Neural progenitor cell (in vitro differentiated cells): ENCODE measurements around the gene C9orf50. TPM values are rescaled to one million over a fixed set of nuclear protein-coding genes. Genes with fewer than 3 reads are reported as not detected.
A peak's percentile ranks its signal among the peaks of the same experiment; 100 is the strongest.

Source experiments
- DNase-seq: peaks from one replicate; pipeline ENCODE4 v3.0.0-alpha.2; 2016; ENCODE audit warnings: low spot score
- H2AFZ ChIP-seq: fragments of 200-600 bp; sonication (generic); replicated peaks from 2 replicates; pipeline ENCODE4 v1.6.1; 2016; ENCODE audit warnings: antibody characterized with exemption
- H3F3A ChIP-seq: fragments of 200-600 bp; sonication (generic); 2 replicates; pipeline ENCODE4 v1.6.1; 2016; ENCODE audit warnings: antibody characterized with exemption, low read depth
- H3K27ac ChIP-seq: fragments of 200-600 bp; sonication (generic); 2 replicates; pipeline ENCODE4 v1.5.1; 2016; ENCODE audit warnings: mild to moderate bottlenecking
- H3K27me3 ChIP-seq: fragments of 200-600 bp; sonication (generic); 2 replicates; pipeline ENCODE4 v1.6.1; 2016; ENCODE audit warnings: mild to moderate bottlenecking, moderate library complexity
- H3K36me3 ChIP-seq: fragments of 200-600 bp; sonication (generic); 2 replicates; pipeline ENCODE4 v1.5.1; 2016
- H3K4me1 ChIP-seq: fragments of 200-600 bp; sonication (generic); 2 replicates; pipeline ENCODE4 v1.6.1; 2016; ENCODE audit warnings: mixed run types
- H3K4me2 ChIP-seq: fragments of 200-600 bp; sonication (generic); 2 replicates; pipeline ENCODE4 v1.6.1; 2016
- H3K4me3 ChIP-seq: fragments of 200-600 bp; sonication (generic); 2 replicates; pipeline ENCODE4 v1.5.1; 2016
- H3K79me2 ChIP-seq: fragments of 200-600 bp; sonication (generic); 2 replicates; pipeline ENCODE4 v1.6.1; 2016; ENCODE audit warnings: low read depth
- H3K9ac ChIP-seq: fragments of 200-600 bp; sonication (generic); 2 replicates; pipeline ENCODE4 v1.6.1; 2016
- H3K9me3 ChIP-seq: fragments of 200-600 bp; sonication (generic); 2 replicates; pipeline ENCODE4 v1.5.1; 2016; ENCODE audit warnings: low read depth
- H4K20me1 ChIP-seq: fragments of 200-600 bp; sonication (generic); 2 replicates; pipeline ENCODE4 v1.6.1; 2016; ENCODE audit warnings: low read depth
- H3K27ac Mint-ChIP-seq: 3 replicates; pipeline ENCODE4 v1.8.0; 2021; ENCODE audit warnings: mixed read lengths
- H3K27me3 Mint-ChIP-seq: 2 replicates; pipeline ENCODE4 v1.8.0; 2022; ENCODE audit warnings: low read depth, mild to moderate bottlenecking, inconsistent platforms, moderate library complexity, mixed read lengths; ENCODE audit not compliant: insufficient read depth
- H3K36me3 Mint-ChIP-seq: 3 replicates; pipeline ENCODE4 v1.8.0; 2021; ENCODE audit warnings: mixed read lengths
- H3K4me1 Mint-ChIP-seq: 3 replicates; pipeline ENCODE4 v1.8.0; 2021; ENCODE audit warnings: mixed read lengths
- H3K4me3 Mint-ChIP-seq: 3 replicates; pipeline ENCODE4 v1.8.0; 2021; ENCODE audit warnings: mild to moderate bottlenecking, moderate library complexity, mixed read lengths
- H3K9me3 Mint-ChIP-seq: 3 replicates; pipeline ENCODE4 v1.8.0; 2020; ENCODE audit warnings: mixed read lengths
- EZH2 ChIP-seq: fragments of 200-600 bp; sonication (generic); IDR thresholded peaks from 2 replicates; pipeline ENCODE4 v1.6.1; 2017; ENCODE audit warnings: antibody characterized with exemption, mild to moderate bottlenecking, moderate library complexity
- EZH2phosphoT487 ChIP-seq: fragments of 200-600 bp; sonication (generic); IDR thresholded peaks from 2 replicates; pipeline ENCODE4 v1.6.1; 2017; ENCODE audit warnings: antibody characterized with exemption
- total RNA-seq: library from RNA; depleted of rRNA; stranded (reverse); fragments of >200 nt; gene quantifications from 2 replicates; pipeline ENCODE4 v1.2.3, GENCODE V29; 2015; ENCODE audit warnings: low replicate concordance
- TF ChIP-seq, protein P1 (sequence below): fragments of 200-600 bp; sonication (generic); IDR thresholded peaks from 2 replicates; pipeline ENCODE4 v1.5.1; 2017; ENCODE audit warnings: antibody characterized with exemption, mild to moderate bottlenecking

The C9orf50 gene
- total RNA-seq, 1 donor from 2014 or later, result not detected

DNA sequence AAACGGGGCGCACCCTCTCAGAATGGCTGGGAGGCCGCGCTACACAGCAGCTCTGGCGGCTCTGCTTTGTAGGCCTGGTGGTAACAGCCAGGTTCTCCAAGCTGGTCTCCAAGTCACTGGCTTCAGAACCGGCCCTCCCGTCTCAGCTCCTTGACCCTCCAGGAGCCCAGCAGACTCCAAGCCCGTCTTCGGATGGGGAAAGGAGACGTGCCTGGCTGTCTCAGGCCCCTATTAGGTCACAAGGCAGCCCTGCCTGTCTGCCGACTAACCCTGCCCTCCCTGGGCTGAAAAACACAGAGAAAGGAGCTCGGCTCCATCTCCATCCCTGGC lies 18.8 kb upstream of the C9orf50 start:
- TF ChIP-seq EZH2phosphoT487, result no peak
- TF ChIP-seq, protein P1, sequence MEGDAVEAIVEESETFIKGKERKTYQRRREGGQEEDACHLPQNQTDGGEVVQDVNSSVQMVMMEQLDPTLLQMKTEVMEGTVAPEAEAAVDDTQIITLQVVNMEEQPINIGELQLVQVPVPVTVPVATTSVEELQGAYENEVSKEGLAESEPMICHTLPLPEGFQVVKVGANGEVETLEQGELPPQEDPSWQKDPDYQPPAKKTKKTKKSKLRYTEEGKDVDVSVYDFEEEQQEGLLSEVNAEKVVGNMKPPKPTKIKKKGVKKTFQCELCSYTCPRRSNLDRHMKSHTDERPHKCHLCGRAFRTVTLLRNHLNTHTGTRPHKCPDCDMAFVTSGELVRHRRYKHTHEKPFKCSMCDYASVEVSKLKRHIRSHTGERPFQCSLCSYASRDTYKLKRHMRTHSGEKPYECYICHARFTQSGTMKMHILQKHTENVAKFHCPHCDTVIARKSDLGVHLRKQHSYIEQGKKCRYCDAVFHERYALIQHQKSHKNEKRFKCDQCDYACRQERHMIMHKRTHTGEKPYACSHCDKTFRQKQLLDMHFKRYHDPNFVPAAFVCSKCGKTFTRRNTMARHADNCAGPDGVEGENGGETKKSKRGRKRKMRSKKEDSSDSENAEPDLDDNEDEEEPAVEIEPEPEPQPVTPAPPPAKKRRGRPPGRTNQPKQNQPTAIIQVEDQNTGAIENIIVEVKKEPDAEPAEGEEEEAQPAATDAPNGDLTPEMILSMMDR, result no peak
- TF ChIP-seq EZH2, result no peak
- Histone ChIP-seq H3K27ac (no peak overlapping the region), H3K9ac (no peak overlapping the region), H3K4me2 (no peak overlapping the region), H3F3A (peaks cover 23% of the 10 kb centered on the region), H3K4me3 (no peak overlapping the region), H3K4me1 (peaks cover 9% of the 10 kb centered on the region), H3K9me3 (no peaks in the 10 kb centered on the region), H3K27me3 (no peaks in the 10 kb centered on the region), H3K36me3 (no peaks in the 10 kb centered on the region), H3K79me2 (peaks cover 22% of the 10 kb centered on the region), H4K20me1 (peaks cover 29% of the 10 kb centered on the region), H2AFZ (no peak overlapping the region)
- Mint-ChIP-seq H3K4me3 (peak overlapping the region; percentile 85), H3K4me1 (peaks cover 15% of the 10 kb centered on the region), H3K36me3 (peaks cover 11% of the 10 kb centered on the region), H3K9me3 (no peaks in the 10 kb centered on the region), H3K27ac (no peak overlapping the region), H3K27me3 (peaks cover 6% of the 10 kb centered on the region)
- no peak for DNase-seq

DNA sequence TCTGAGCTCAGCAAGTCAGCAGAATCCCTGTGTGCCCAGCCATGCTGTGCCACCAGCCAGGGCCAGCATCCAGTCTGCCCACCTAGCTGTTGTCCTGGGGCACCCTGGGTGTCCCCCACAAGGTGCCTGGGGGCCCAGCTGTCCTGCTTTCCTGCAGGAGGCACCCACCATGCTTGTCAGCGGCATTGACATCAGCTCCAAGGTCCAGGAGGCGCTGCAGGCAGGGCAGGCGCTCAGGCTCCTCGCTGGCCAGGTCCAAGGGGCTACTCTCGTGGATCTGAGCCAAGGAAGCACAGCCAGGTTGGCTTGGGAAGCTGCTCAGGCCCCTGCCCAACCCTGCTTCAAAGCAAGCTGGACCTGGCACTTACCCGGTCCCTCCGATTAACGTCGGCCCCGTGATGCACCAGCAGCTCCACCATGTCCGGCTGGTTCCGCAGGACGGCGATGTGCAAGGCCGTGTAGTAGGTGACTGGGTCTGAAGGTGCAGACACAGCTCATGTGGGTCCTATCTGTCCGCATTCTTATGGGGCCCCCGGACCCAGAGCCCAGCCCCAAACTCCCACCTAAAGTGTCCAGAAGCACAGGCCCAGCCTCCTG lies 18.2 kb upstream of the C9orf50 start:
- Histone ChIP-seq H3K4me2 (no peak overlapping the region), H3K9ac (no peak overlapping the region), H3K79me2 (peaks cover 22% of the 10 kb centered on the region), H3K36me3 (no peaks in the 10 kb centered on the region), H3K9me3 (no peaks in the 10 kb centered on the region), H3K4me3 (no peak overlapping the region), H4K20me1 (peaks cover 32% of the 10 kb centered on the region), H3K27ac (no peak overlapping the region), H3K4me1 (peaks cover 9% of the 10 kb centered on the region), H3F3A (peaks cover 23% of the 10 kb centered on the region), H3K27me3 (no peaks in the 10 kb centered on the region), H2AFZ (no peak overlapping the region)
- TF ChIP-seq, protein P1, result no peak
- TF ChIP-seq EZH2, result no peak
- no peak for TF ChIP-seq EZH2phosphoT487
- peaks cover 11% of the 10 kb centered on the region for H3K36me3 Mint-ChIP-seq
- H3K4me1 Mint-ChIP-seq, result peaks cover 15% of the 10 kb centered on the region
- H3K4me3 Mint-ChIP-seq, result no peak overlapping the region
- no peak overlapping the region for H3K27ac Mint-ChIP-seq
- peaks cover 6% of the 10 kb centered on the region for H3K27me3 Mint-ChIP-seq
- DNase-seq, result no peak
- no peaks in the 10 kb centered on the region for H3K9me3 Mint-ChIP-seq

DNA sequence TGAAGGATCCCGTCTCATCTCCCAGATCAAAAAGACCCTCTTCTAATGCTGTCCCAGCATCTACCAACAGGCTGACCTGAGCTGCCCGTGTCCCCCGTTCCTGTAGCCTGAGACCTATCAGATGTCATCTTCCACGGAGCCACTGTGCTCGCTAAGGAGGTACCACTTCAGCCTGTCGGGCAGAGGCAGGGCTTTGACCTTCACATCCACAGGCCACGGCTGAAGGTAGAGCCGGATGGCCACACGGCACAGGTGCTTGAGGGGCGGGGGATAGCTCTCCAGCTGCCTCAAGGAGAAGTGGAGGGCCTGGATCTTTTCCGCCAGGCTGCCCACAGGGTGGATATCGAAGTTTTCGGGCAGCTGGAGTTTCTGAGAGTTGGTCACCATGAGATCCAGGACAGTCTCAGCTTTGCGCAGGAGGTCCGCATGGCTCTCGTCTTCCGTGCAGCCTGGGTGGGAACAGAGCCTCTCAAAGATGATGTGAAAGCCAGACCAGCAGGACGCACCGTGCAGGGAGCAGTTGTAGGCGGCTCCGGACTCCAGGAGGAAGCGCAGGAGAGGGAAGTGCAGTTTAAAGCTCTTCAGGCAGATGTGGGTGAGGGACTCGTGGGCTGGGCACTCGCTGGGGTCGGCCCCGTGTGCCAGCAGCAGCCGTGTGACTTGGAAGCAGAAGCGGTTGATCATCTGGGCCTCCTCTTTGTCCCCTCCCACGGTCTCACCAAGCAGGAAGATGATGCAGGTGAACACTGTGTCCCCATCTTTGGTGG lies 17.0 kb upstream of the C9orf50 start:
- Histone ChIP-seq H2AFZ (no peak overlapping the region), H4K20me1 (peaks cover 44% of the 10 kb centered on the region), H3K27me3 (no peaks in the 10 kb centered on the region), H3K9me3 (no peaks in the 10 kb centered on the region), H3K27ac (no peak overlapping the region), H3K4me1 (peaks cover 9% of the 10 kb centered on the region), H3K79me2 (peaks cover 32% of the 10 kb centered on the region), H3K4me2 (no peak overlapping the region), H3K36me3 (no peaks in the 10 kb centered on the region), H3K9ac (no peak overlapping the region), H3F3A (peaks cover 21% of the 10 kb centered on the region), H3K4me3 (no peak overlapping the region)
- peaks cover 11% of the 10 kb centered on the region for H3K36me3 Mint-ChIP-seq
- peaks cover 6% of the 10 kb centered on the region for H3K27me3 Mint-ChIP-seq
- TF ChIP-seq, protein P1, result no peak
- TF ChIP-seq EZH2phosphoT487 (no peak), EZH2 (no peak)
- peak overlapping the region; percentile 67 for H3K4me3 Mint-ChIP-seq
- no peaks in the 10 kb centered on the region for H3K9me3 Mint-ChIP-seq
- peaks cover 15% of the 10 kb centered on the region for H3K4me1 Mint-ChIP-seq
- no peak overlapping the region for H3K27ac Mint-ChIP-seq
- no peak for DNase-seq
